Stimulated activated CD8-positive, alpha-beta memory T cell treated with anti-CD3 and anti-CD28 coated beads, Interleukin-12 subunit alpha, Interleukin-12 subunit beta, amount 100 ng/mL, for 1 hour (primary cell): ENCODE results near the gene APOB.
A peak's percentile ranks its signal among the peaks of the same experiment; 100 is the strongest.

Experiments used
- DNase-seq: peaks from one replicate; pipeline ENCODE4 v3.0.0-alpha.2; 2020; ENCODE audit warnings: low read depth

Gene APOB

DNA sequence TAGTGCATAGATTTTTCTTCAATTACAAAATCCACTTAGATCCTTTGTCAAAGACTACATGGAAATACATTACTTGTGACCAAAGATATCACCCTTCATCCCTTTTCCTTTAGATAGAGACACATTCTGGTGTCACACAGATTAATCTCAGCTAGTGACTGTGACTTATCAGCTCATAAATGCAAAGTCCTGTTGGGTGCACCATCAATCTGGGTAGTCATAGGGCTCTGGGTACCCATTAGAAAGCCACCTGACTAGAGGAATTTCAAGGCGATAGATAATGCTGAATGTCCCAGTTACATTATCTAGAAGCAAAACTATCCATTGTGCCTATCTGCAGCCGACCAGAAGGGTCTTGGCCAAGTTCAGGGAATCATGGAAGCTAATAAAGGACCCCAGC is 2.6 kb upstream of the APOB start:
- DNase-seq: no peak

DNA sequence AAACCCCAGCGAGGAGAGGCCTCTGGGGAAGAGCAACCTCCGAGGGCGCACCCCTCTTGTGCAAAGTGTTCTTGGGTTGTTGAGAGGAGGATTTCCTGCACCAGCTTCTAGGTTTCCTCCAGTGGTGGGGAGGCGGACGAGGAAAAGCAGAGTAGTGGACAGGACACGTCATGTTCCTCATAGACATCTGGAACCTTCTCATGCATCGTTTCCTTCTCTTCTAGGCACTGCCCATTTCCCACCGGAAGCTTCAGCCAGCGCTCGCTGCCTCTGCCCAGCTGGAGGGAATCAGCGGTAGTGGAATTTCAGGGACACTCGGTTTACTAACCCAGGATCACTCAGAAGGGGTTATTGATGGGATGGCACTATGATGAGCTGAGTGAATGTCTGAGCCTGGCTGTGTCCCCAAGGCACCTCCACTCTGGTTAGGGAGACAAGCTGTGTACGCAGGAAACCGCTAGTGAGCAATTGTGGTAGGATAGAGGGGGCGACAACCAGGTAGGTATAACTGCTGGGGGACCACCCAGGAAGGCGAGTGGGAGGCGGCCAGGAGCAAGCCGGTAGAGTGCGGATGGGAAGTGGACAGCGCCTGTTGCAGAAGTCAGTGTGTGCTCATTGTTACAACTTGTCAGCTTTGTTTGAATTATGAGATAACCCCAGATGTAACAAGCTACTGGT is 960 bp upstream of the APOB start:
- DNase-seq: no peak

DNA sequence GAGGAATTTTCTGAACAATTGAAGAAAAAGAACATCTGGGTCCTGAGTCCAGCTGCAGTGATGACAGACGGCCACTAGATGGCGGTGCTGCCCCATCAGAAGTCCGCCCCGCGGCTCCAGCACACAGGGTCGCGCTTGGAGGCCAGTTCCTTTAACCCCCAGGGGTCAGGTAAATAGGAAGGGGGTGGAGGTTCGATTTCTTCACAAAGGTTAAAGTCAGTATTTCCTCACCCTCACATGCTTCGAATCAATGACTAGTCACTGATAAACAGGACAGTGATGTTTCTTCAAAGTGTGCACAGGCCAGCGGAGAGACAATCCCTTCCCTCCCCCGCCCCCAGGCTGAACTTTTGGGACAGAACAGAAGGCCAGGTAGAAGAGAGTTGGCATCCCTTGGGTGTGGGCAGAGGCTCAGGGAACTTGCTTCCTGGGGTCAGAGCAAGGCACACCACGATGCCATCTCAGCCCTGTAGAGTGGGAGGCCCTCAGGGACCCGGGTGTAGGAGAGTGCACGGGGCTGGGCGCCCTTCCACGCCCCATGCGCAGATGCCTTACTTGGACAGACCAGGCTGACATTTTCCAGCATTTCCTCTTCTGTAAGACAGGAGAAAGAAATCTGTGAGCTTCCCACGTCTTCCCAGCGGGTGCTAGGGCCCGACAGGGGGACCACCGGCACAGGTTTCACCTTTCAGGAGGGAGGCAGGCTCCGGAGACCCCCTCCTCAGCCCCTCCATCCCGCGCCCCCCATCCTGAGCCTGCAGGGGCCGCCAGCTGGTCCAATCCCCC is 722 bp downstream of the APOB start:
- DNase-seq: peak; percentile 33

DNA sequence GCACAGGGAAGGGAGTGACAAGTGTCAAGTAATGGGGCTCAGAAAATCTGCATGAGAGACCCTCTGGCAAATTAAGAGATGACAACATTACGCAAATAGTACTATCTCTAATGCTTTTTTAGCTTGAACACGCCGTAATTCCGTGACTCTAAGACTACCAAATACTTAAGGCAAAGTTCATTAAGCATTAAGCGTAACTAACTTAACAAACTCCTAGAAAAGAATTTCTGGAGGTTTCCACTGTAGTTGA is 1.2 kb downstream of the APOB start:
- no peak for DNase-seq

DNA sequence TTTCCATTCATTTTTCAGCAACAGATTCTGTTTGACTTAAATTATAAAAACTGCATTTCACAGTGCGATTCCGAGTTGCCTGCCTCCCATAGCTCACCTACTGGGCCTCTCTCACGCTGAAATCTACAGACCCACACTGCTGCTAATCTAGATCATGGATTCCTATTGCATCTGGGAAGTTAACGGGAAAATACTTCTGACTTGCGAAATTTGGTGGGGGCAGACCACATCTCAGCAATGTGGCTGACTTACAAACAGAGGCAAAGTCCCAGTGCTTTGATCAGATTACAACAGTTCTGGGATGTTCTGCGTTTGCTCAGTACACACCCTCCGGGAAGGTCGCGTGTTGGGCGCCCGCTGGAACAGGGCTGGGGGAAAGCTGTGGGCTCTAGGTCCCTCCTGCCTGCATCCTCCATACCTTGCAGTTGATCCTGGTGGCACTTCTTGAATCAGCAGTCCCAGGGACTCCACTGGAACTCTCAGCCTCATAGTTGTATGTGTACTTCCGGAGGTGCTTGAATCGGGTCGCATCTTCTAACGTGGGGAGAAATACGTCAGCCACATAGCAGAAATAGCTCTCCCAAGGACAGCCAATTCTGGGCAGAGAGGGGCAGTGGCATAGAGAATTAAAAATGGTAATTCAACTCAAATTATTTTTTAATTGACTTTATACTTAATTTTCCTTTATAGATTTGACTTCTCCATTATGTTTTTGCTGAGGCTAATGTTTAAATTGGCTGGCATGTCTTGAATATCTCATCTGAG is 1.7 kb downstream of the APOB start:
- no peak for DNase-seq

DNA sequence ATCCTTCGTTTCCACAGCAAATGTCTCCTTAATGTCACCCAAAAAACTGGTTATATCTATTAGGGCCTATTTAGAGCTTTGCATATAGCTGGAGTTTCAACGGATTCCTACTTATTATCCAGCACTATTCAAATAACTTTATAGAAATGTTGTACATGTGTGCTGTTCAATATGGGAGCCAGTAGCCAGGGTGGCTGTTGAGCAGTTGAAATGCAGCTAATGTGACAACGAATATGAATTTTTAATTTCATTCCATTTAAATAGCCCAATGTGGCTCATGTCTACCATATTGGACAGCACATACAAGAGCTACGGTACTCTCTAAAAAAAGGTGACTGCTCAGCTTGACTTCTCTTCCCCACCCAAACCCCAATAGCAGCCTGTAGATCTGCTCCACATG is 2.4 kb downstream of the APOB start:
- DNase-seq: no peak

DNA sequence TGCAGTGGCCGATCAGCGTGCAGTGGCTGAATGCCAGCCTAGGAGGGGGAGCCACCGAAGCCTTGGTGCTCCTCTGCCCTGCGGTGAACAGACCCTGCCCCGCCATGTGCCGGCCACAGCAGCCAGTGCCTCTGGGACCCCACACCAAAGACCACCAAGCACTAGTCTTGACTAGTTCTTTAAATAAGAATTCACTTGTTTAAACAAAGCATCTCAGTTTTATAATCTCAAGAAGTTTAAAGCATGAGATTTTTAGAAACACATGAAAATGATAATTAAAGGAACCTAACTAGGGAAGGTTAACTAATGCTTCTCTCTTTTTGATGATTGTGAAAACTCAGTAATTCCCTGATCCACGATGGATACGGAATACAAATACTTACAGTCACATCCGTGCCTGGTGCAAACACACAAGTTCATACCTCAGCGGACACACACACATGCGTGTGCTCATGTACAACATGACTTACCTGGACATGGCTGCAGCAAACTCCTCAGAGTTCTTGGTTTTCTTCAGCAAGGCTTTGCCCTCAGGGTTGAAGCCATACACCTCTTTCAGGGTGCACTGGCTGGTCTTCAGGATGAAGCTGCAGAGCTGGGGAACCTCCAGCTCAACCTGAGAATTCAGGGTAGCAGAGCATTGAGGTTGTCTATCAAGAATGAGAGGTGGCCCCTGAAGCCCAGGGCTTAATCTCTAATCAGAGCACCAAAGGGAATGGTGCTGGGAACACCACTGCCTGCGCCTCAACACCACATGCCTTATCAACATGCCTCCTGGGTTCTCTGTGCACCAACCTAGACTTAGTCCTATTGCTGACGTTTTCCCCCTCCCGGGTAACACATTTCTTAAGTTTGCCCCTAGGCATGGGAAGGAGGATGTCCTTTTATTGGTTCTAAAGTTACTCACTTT is 3.1 kb downstream of the APOB start:
- DNase-seq: no peak

DNA sequence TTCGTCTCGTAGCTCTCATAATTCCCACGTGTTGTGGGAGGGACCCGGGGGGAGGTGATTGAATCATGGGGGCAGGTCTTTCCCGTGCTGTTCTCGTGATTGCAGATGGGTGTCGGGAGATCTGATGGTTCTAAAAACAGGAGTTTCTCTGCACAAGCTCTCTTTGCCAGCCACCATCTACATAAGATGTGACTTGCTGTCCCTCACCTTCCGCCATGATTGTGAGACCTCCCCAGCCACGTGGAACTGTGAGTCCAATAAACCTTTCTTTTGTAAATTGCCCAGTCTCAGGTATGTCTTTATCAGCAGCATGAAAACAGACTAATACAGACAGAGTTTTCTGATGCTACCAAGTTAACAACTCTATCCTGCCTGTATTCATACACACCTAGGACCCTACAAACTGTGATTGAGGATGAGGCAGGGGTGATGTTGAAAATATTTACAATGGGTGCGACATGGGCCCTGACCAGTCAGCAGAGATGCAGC is 3.9 kb downstream of the APOB start:
- DNase-seq: no peak

DNA sequence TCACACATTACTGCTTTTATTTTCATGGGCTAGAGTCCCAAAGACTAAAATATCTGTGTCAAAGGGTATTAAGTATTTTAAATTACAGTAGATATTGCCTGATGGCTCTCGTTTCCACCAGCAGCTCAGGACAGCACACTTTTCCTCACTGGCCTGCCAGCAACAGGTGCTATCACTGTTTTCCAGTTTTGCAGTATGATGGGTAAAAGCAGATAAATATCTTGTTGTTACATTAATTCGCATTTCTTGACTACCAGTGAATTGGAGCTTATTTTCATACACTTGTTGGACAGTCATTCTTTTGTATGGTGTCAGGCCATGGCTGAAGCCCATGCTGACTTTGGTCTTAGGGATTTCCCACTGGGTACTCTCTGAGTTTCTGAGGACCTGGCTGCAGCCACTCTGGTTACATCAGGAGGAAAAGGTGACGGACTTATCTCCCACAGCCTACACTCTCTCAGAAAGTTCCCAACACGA is 4.8 kb downstream of the APOB start:
- DNase-seq: no peak

DNA sequence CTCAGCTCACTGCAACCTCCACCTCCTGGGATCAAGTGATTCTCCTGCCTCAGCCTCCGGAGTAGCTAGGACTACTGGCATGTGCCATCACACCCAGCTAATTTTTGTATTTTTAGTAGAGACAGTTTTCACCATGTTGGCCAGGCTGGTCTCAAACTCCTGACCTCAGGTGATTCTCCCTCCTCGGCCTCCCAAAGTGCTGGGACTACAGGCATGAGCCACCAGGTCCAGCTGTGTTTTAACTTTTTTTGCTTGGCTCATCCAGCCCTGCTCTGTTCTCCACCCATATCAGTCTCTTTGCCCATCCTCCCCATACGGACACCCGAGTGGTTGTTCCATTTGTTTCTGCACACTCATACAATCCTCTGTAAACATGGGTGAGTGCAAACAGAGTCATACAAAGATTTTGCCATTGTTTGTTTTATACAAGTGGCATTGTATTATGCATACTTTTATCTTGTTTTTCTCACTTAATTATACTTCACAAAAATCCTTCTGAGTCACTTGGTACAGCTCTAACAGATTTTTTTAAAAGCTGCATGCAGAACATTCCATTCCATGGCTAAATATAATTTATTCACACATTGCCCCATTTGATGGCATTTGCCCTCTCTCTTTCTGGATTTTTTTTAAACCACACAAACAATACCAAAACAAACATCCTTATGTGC is 5.3 kb downstream of the APOB start:
- DNase-seq: no peak

DNA sequence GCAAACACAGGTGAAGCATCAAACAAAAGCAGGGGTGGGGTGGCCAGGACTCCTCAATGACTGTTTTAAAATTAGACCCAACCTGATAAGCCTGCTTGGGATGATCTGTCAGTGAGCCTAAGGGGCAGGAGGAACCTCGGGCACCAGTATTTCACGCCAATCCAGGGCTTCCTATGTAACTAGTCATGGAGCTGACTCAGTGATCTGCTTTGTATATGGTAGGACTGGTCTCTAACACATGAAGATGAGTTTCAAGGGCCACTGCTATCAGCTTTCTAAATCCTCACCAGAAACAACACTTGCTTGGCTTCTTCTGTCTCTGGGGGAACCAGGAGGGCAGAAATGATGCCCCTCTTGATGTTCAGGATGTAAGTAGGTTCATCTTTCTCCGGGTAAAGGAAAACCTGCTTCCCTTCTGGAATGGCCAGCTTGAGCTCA is 6.2 kb downstream of the APOB start:
- DNase-seq: no peak

DNA sequence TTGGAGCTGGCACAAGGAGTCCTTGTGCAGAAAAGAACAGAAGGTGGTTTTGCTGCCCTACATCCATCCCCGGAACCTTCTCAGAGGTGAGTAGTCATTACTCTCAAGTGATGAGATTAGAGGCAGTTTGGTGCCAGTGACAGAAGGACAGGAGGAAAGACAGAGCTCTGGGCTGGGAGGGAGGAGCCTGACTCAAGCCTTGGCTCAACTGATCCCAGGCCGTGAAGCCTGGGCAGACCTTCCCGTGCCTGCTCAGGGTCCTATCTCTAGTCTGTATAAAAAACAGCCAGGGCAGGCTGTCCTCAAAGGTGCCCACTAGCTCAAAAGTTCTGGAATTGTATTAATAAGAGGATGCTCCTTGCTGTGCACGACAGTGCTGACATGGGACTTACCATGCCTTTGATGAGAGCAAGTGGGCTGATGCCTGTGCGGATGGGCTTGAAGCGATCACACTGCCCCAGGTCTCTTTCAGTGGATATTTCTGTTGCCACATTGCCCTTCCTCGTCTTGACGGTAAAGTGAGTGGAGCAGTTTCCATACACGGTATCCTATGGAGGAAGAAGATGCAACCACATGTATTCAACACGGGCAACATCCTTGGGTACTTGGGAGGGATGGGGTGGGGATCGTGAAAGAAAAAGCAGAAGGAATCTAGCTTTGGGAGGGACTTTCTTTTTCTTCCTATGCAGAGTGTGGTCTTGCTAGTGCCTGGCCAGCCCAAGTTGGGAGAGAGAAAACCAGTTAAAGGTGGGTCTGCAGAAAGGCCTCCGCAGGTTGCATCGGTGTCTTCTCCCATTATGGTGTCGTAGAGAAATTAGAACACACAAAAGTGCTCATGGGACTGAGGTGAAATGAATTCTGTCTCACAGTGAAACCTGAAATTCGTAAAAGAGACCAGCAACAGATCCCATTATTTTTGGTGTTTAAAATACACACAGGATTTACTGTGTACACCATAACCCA is 6.9 kb downstream of the APOB start:
- no peak for DNase-seq

DNA sequence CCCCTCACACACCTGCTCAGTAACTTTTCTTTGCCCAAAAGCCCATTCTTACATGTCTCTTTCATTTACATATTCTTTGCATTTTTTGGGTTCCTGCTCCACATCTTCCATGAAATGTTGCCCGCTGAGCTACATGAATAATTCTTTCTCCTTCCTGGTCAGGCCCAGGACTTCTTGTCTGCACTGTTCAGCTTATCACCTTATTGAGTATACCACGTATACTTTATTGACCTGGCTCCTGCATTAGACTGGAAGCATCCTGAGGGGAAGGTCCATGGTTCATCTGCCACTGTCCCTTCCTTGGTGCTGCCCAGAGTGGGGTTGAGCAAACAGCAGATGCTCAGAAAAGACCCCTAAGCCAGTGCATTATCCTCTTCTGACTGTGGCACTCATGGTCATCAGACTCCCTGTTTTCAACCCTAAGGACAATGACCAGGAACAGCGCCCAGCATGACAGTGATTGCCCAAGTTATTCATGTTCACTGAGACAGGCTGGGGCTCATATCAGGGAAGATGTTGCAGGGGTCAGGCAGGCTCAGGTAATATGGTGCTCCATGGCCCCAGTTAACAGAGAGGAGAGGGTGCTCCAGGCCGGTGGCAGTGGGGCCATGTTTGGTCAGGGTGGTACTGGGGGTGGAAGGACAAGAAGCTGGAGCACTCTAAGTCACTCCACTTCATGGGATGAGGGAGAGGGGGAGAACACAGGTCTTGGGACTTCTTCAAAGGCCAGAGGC is 7.7 kb downstream of the APOB start:
- DNase-seq: no peak

DNA sequence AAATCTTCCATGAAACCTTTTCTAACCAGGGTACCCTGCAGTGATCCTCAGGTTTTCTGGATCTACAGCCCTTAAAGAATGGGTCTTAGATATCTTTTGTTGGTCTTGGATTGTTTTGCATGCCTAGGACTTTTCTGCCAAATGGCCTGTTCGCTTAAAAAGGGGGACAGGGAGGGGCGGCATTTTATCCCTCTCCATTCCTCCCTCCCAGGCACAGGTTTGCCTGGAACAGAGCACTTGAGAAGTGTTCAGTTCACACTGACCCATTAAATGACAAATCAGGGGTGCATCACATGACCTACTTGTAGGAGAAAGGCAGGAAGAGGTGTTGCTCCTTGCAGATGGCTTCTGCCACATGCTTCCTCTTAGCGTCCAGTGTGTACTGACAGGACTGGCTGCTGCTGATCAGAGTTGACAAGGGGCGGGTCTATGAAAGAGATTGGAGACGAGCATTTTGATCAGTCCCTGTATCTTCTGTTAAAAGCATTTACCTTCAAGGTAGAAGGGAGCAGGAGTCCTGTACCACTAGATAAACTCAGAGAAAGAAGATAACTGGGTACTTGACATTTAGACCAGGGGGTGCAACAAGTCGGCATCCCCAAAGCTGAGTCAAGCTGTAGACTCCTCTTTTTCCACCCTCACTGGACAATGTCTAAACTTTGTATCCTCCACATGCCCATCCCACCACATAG is 8.4 kb downstream of the APOB start:
- DNase-seq: no peak

DNA sequence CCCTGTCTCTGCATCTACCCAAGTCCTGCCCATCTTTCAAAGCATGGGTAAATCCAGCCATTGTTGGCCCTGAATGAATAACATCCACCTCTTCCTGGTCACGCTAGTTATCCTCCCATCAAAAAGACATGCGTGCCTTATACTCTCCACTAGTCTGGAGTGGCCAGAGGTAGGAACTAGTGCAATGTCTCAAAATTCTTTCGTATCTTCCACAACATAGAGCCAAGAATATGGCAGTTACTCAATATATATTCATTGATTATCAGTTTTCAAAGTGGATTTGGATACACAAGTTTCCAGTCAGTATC is 8.9 kb downstream of the APOB start:
- no peak for DNase-seq

DNA sequence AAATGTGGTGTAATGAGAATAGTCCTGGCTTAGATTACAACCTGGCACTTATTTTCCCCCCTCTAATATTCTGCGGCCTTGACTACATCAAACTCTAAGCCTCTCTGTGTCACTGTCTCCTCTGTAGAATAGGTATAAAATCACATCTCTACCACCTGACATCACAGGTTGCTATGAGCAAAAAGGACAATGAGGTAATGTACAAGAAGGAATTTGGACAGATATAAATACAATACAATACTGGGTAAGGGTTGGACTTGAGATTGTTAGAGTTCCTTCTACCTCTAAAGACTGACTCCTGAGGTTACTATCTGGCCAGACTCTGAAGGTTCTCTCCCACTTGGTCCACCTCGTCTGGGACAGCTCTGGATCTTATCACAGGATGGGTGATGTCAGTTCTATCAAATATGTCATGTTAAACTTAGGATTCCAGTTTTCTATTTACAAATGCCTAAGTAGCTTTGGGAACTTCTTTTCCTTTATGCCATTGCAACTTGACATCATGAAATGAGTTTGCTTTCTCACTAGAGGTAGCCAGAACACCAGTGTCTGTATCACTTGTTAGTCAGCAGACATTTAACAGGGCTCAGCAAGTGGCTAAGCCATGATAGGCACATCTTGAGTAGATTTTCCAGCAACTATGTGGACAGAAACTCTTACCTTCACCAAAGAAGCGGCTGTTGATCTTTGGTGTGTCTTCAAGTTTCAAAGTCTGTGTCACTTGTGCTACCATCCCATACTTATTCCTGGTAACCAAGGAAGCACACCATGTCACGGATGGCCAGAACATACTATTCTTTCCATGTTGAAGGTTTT is 9.5 kb downstream of the APOB start:
- no peak for DNase-seq

DNA sequence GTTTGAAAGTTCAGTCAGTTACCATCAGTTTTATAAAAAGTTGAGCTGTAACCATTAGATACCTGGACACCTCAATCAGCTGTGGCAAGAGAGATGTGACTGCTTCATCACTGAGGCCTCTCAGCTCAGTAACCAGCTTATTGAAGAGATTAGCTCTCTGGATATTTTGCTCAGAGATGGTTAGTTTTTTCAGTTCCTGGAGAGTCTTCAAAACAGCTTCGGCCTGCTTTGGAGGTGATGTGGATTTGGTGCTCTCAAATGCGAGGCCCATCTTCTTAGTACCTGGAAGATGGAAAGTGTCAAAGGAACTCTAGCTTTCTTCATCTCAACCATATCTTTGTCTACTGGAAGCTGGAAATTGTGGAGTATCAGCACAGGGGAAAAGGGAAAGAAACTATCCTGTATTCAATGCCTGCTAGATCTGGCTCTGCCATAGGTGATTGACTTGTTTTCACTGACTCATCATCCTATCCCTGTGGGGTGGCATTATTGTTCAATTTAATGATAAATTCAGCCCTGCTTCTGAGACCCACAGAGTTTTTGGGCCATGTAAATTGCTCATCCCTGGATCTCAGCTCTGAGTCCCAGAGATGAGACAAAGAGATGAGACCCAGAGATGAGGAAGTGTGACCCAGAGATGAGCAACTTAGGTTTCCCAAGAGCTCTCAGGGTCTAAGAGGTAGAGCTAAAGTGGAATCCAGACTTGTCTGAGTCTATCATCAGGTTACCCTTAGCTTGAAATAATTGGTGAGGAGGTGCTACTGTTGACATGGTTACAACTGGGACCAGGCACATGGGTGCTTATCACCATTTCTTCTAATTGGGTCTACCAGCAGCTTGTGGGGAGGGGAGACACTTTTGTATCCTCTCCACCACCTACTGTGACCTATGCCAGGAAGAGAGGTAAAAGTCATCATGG is 10.4 kb downstream of the APOB start:
- no peak for DNase-seq
